DMS53 (cell line): Measurements from ENCODE around the gene NR3C1.

Source experiments
- DNase-seq: peaks from one replicate; lab custom pipeline; 2025; lab: John Stamatoyannopoulos, UW

NR3C1 gene

GRCh38 chr5:143231973-143232812 lies 171.3 kb downstream of the NR3C1 start:
- no peak for DNase-seq

GRCh38 chr5:143231416-143231815 lies 172.1 kb downstream of the NR3C1 start:
- DNase-seq: no peak

- no peak for DNase-seq
Observed at GRCh38 chr5:143230676-143230996, 172.8 kb downstream of the NR3C1 start.

- no peak for DNase-seq
Observed at GRCh38 chr5:143229896-143230675, 173.4 kb downstream of the NR3C1 start.

- no peak for DNase-seq
Observed at GRCh38 chr5:143229426-143229895, 174.0 kb downstream of the NR3C1 start.

- no peak for DNase-seq
Observed at GRCh38 chr5:143228597-143229293, 174.7 kb downstream of the NR3C1 start.
